NB4 (cell line): Measurements from ENCODE around the gene FAM185A.
"Not testable (repeated sequence)": the region's sequence is repeated elsewhere in the genome, so short reads cannot be mapped to it uniquely, and the experiment has no call there.

Experiments used
- CTCF ChIP-seq: IDR thresholded peaks from one replicate; pipeline ENCODE4 v1.5.1; 2012; ENCODE audit warnings: low read depth, low read length
- MAX ChIP-seq: IDR thresholded peaks from 2 replicates; pipeline ENCODE4 v1.6.1; 2011; ENCODE audit warnings: low read depth, low read length
- MYC ChIP-seq: IDR thresholded peaks from 2 replicates; pipeline ENCODE4 v1.6.1; 2011; ENCODE audit warnings: low read depth, low read length
- POLR2A ChIP-seq: IDR thresholded peaks from 2 replicates; pipeline ENCODE4 v1.6.1; 2011; ENCODE audit warnings: mild to moderate bottlenecking; ENCODE audit not compliant: insufficient read length; ENCODE audit errors: extremely low read depth

- TF ChIP-seq CTCF, POLR2A, MYC, MAX: not testable (repeated sequence)
Measured at GRCh38 chr7:102743861-102744260, 4.9 kb upstream of the FAM185A start.
